H1 (cell line): ENCODE results near the gene MCM8. TPM values are rescaled to one million over a fixed set of nuclear protein-coding genes. Genes with fewer than 3 reads are reported as not detected.

Experiments used
- CTCF ChIA-PET: fragments of 300-600 bp; sonication (Branson Sonifier 250); formaldehyde crosslinking; loops from one replicate; lab custom pipeline; 2021; ENCODE audit not compliant: partially characterized antibody; lab: Charles Lee
- POLR2A ChIA-PET: fragments of 300-600 bp; sonication (Branson Sonifier 250); formaldehyde crosslinking; loops from one replicate; lab custom pipeline; 2021; ENCODE audit warnings: inconsistent platforms; ENCODE audit not compliant: partially characterized antibody; lab: Charles Lee
- DNase-seq, 2 experiments: peaks; one replicate each; pipeline versions ENCODE4 v3.0.0 to v3.0.0-alpha.2; 2010 to 2022; ENCODE audit warnings: low spot score in 2 of 2, low read depth in 1 of 2, mixed read lengths in 1 of 2
- FAIRE-seq: peaks from 2 replicates; lab custom pipeline; 2011; peaks lifted over from hg19 to GRCh38; lab: Jason Lieb, UNC
- H2AFZ ChIP-seq: 2 replicates; pipeline ENCODE4 v1.8.1; 2012; ENCODE audit warnings: low read length, inconsistent platforms
- H2AK5ac ChIP-seq: 2 replicates; pipeline ENCODE4 v1.6.1; 2013; ENCODE audit warnings: low read depth, low read length
- H2BK120ac ChIP-seq: replicated peaks from 2 replicates; pipeline ENCODE3; 2013; ENCODE audit warnings: low read depth, low read length, inconsistent platforms
- H2BK12ac ChIP-seq: 2 replicates; pipeline ENCODE4 v1.6.1; 2013; ENCODE audit warnings: low read depth, low read length
- H2BK15ac ChIP-seq: 2 replicates; pipeline ENCODE4 v1.6.1; 2013; ENCODE audit warnings: low read length
- H2BK20ac ChIP-seq: 2 replicates; pipeline ENCODE4 v1.6.1; 2013; ENCODE audit warnings: low read length
- H2BK5ac ChIP-seq: 2 replicates; pipeline ENCODE4 v1.6.1; 2013; ENCODE audit warnings: low read depth, low read length
- H3K14ac ChIP-seq: 2 replicates; pipeline ENCODE4 v1.6.1; 2013; ENCODE audit warnings: inconsistent platforms; ENCODE audit not compliant: insufficient read length
- H3K18ac ChIP-seq: 2 replicates; pipeline ENCODE4 v1.6.1; 2013; ENCODE audit warnings: low read length; ENCODE audit errors: extremely low read depth
- H3K23ac ChIP-seq: 2 replicates; pipeline ENCODE4 v1.6.1; 2013; ENCODE audit warnings: inconsistent platforms; ENCODE audit not compliant: insufficient read length
- H3K23me2 ChIP-seq: 2 replicates; pipeline ENCODE4 v1.6.1; 2013; ENCODE audit warnings: low read depth, low read length
- H3K27ac ChIP-seq: 2 replicates; pipeline ENCODE4 v1.6.1; 2011; ENCODE audit warnings: low read depth, low read length, inconsistent platforms
- H3K27me3 ChIP-seq, 4 experiments: replicated peaks in 1 of 4; 1 replicate in 1 of 4; 2 replicates in 3 of 4; pipeline versions ENCODE4 v1.6.1 to v1.8.1; 2011 to 2013; ENCODE audit warnings: low read length in 3 of 4, mild to moderate bottlenecking in 3 of 4, inconsistent platforms in 2 of 4, mixed read lengths in 2 of 4, moderate library complexity in 1 of 4; ENCODE audit not compliant: control insufficient read depth in 3 of 4, insufficient read depth in 3 of 4; ENCODE audit errors: extremely low read depth in 1 of 4
- H3K36me3 ChIP-seq, 4 experiments: 2 replicates each; pipeline versions ENCODE4 v1.6.1 to v1.8.1; 2011 to 2013; ENCODE audit warnings: mild to moderate bottlenecking in 4 of 4, low read length in 3 of 4, moderate library complexity in 2 of 4, control low read depth in 1 of 4, inconsistent platforms in 1 of 4; ENCODE audit not compliant: insufficient read depth in 4 of 4, control insufficient read depth in 2 of 4
- H3K4ac ChIP-seq: replicated peaks from 2 replicates; pipeline ENCODE3; 2013; ENCODE audit warnings: low read length, low read depth, mixed read lengths, inconsistent platforms; ENCODE audit not compliant: insufficient read length
- H3K4me1 ChIP-seq, 4 experiments: replicated peaks in 1 of 4; 1 replicate in 1 of 4; 2 replicates in 3 of 4; pipeline versions ENCODE4 v1.6.1 to v1.8.1; 2011 to 2013; ENCODE audit warnings: low read length in 3 of 4, inconsistent platforms in 2 of 4, mixed read lengths in 1 of 4; ENCODE audit not compliant: insufficient read depth in 4 of 4, control insufficient read depth in 3 of 4
- H3K4me2 ChIP-seq, 2 experiments: 2 replicates each; pipeline versions ENCODE4 v1.6.1 to v1.8.1; 2011 to 2013; ENCODE audit warnings: low read depth in 2 of 2, low read length in 2 of 2, control low read depth in 1 of 2, inconsistent platforms in 1 of 2, mild to moderate bottlenecking in 1 of 2; ENCODE audit not compliant: insufficient read depth in 1 of 2
- H3K4me3 ChIP-seq, 4 experiments: fragments of 200-600, 300-600 bp in 1 of 4; sonication (generic), shearing (Covaris generic), sonication (Bioruptor Twin) in 1 of 4; 2 replicates each; pipeline versions ENCODE4 v1.5.1 to v1.8.1; 2011 to 2016; ENCODE audit warnings: low read length in 4 of 4, low read depth in 3 of 4, control low read depth in 2 of 4, inconsistent platforms in 2 of 4, mild to moderate bottlenecking in 2 of 4, mixed read lengths in 1 of 4, moderate library complexity in 1 of 4; ENCODE audit not compliant: insufficient read depth in 2 of 4; ENCODE audit errors: extremely low read depth in 1 of 4
- H3K56ac ChIP-seq: replicated peaks from 2 replicates; pipeline ENCODE3; 2013; ENCODE audit warnings: low read depth, mild to moderate bottlenecking, mixed read lengths, low read length, inconsistent platforms; ENCODE audit not compliant: insufficient read length
- H3K79me1 ChIP-seq: 2 replicates; pipeline ENCODE4 v1.6.1; 2013; ENCODE audit warnings: low read depth, low read length, control low read depth
- H3K79me2 ChIP-seq, 2 experiments: 2 replicates each; pipeline versions ENCODE4 v1.6.1 to v1.8.1; 2012 to 2013; ENCODE audit warnings: low read length in 2 of 2, mild to moderate bottlenecking in 2 of 2, inconsistent platforms in 1 of 2; ENCODE audit not compliant: insufficient read depth in 2 of 2, control insufficient read depth in 1 of 2
- H3K9ac ChIP-seq, 4 experiments: replicated peaks in 1 of 4; 1 replicate in 1 of 4; 2 replicates in 3 of 4; pipeline versions ENCODE4 v1.6.1 to v1.8.1; 2011 to 2013; ENCODE audit warnings: low read depth in 3 of 4, low read length in 3 of 4, control low read depth in 2 of 4, mild to moderate bottlenecking in 2 of 4, moderate library complexity in 2 of 4, inconsistent platforms in 1 of 4; ENCODE audit errors: extremely low read depth in 1 of 4
- H3K9me3 ChIP-seq, 2 experiments: 2 replicates each; pipeline versions ENCODE4 v1.6.1 to v1.8.1; 2012 to 2013; ENCODE audit warnings: mild to moderate bottlenecking in 2 of 2, moderate library complexity in 2 of 2, control low read depth in 1 of 2, inconsistent platforms in 1 of 2, low read depth in 1 of 2, low read length in 1 of 2, mixed read lengths in 1 of 2; ENCODE audit not compliant: insufficient read depth in 2 of 2
- H4K20me1 ChIP-seq, 2 experiments: replicated peaks in 1 of 2; 2 replicates each; pipeline versions ENCODE3 to v1.8.1; 2011 to 2013; ENCODE audit warnings: inconsistent platforms in 2 of 2, low read length in 2 of 2, mild to moderate bottlenecking in 1 of 2; ENCODE audit not compliant: insufficient read depth in 2 of 2, control insufficient read depth in 1 of 2
- H4K5ac ChIP-seq: 2 replicates; pipeline ENCODE4 v1.6.1; 2013; ENCODE audit warnings: low read length, low read depth, mixed read lengths, inconsistent platforms; ENCODE audit not compliant: insufficient read length
- H4K8ac ChIP-seq: 2 replicates; pipeline ENCODE4 v1.8.0; 2013; ENCODE audit warnings: mild to moderate bottlenecking, moderate library complexity, low read length, inconsistent platforms; ENCODE audit not compliant: insufficient read depth; ENCODE audit errors: extremely low read depth
- H4K91ac ChIP-seq: replicated peaks from 2 replicates; pipeline ENCODE3; 2013; ENCODE audit warnings: low read length, mixed read lengths, inconsistent platforms; ENCODE audit not compliant: insufficient read length
- ZNF274 ChIP-seq: IDR thresholded peaks from 2 replicates; pipeline ENCODE4 v1.7.0; 2012; ENCODE audit warnings: low read length, borderline replicate concordance; ENCODE audit errors: extremely low read depth
- polyA plus RNA-seq, 7 experiments: library from polyadenylated mRNA; depleted of rRNA in 3 of 7; stranded (reverse) in 5 of 7; unstranded in 2 of 7; fragments of >200 nt in 5 of 7; fragments of 200-250 nt in 2 of 7; gene quantifications; 1 replicate in 5 of 7; 2 replicates in 1 of 7; 4 replicates in 1 of 7; pipeline versions ENCODE4 v1.2.1 to v1.2.3, GENCODE V29; 2011 to 2013; ENCODE audit warnings: missing spikeins in 2 of 7, mixed read lengths in 2 of 7
- total RNA-seq: library from RNA; stranded (reverse); fragmentation: NEBNext Ultra II Directional; extraction: Animal tissue kit (Norgen Biotek cat#: 25700); gene quantifications from 2 replicates; pipeline ENCODE4 v1.2.1, GENCODE V29; 2021

The MCM8 gene
- total and polyA plus RNA-seq, 2 of the 8 experiments (the other 6 are each of a cell fraction or from before 2014, with no cell fraction given), result 7.1 to 31.9 TPM

- no peak for FAIRE-seq
- Histone ChIP-seq H2AFZ (no peak overlapping the region), H3K79me2 (no peaks in the 10 kb centered on the region; a peak in 1 of 4 replicates), H4K91ac (no peak overlapping the region), H3K18ac (no peak overlapping the region), H4K20me1 (peaks cover 0 to 4% of the 10 kb centered on the region in 2 experiments), H2BK5ac (no peak overlapping the region), H2BK15ac (no peak overlapping the region), H4K5ac (no peak overlapping the region), H3K9ac (no peak overlapping the region), H3K9me3 (peaks cover 0 to 6% of the 10 kb centered on the region in 2 experiments; a peak in 1 of 4 replicates), H2BK120ac (no peak overlapping the region), H3K23ac (no peak overlapping the region), H3K36me3 (peaks cover 3 to 21% (median 11%) of the 10 kb centered on the region in 4 experiments; a peak in 6 of 8 replicates), H3K4me1 (no peaks in the 10 kb centered on the region), H3K27me3 (no peaks in the 10 kb centered on the region)
- CTCF ChIA-PET, result interaction anchor here (1.7 to 2.1 kb wide), 2 partner anchors 46 to 500 kb away, joined by 7 to 8 read pairs; no protein-coding TSS in a partner anchor
- no peak for DNase-seq
- TF ChIP-seq ZNF274, result no peak
- TF ChIP-seq, all 59 proteins: peak for 0
- Histone ChIP-seq H3K56ac (no peak overlapping the region), H3K4ac (no peak overlapping the region), H2AK5ac (no peak overlapping the region), H2BK20ac (no peak overlapping the region), H3K79me1 (no peaks in the 10 kb centered on the region), H3K14ac (no peak overlapping the region), H3K23me2 (no peaks in the 10 kb centered on the region), H3K4me2 (no peak overlapping the region), H2BK12ac (no peak overlapping the region), H3K4me3 (no peak overlapping the region), H4K8ac (no peak overlapping the region), H3K27ac (no peak overlapping the region)
- POLR2A ChIA-PET, result no interaction called here
Measured at GRCh38 chr20:6028818-6029217, 78.4 kb downstream of the MCM8 start.
